GM23248 (cell line): Measurements from ENCODE around the gene RNASEH2B.

Experiments
- EZH2 ChIP-seq: fragments of 200-600 bp; sonication (generic); IDR thresholded peaks from 2 replicates; pipeline ENCODE4 v1.6.1; 2018; ENCODE audit warnings: antibody characterized with exemption, mild to moderate bottlenecking; ENCODE audit not compliant: insufficient read depth, poor library complexity, severe bottlenecking
- EZH2phosphoT487 ChIP-seq: fragments of 200-600 bp; sonication (generic); IDR thresholded peaks from 2 replicates; pipeline ENCODE4 v1.6.1; 2018; ENCODE audit warnings: antibody characterized with exemption, moderate library complexity, mild to moderate bottlenecking, low read depth; ENCODE audit not compliant: insufficient read depth

DNA sequence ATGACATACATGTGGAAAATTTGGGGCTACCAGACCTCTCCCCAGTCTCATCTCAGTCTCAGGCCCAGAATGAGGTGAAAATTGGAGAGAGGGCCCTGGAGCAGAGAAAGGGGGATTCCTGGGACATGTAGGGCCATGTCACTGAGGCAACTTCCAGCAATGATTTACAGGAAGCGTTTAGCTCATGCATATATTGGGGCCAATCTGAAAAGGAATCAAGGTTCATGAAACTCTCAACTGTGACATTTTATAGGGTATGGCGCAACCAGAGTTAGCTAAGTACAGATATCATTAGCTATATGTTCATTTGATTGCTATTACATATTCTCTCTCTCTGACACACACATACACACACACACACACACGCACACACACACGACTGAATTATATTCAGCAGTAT lies 86.3 kb downstream of the RNASEH2B start:
- TF ChIP-seq EZH2phosphoT487 (no peak), EZH2 (no peak)
